KBM-7 (cell line): ENCODE results near the gene FIP1L1.

Experiments
- DNase-seq: peaks from one replicate; pipeline ENCODE4 v3.0.0-alpha.2; 2015
- in situ Hi-C: fragments of 300-500 bp; cut with MboI; formaldehyde crosslinking; loops from 2 replicates; pipeline ENCODE4 v1.14.3; 2020; ENCODE audit warnings: low sequenced_read_pairs, low pct_unique_long_range_greater_than_20kb, mixed read lengths

The FIP1L1 gene

DNA sequence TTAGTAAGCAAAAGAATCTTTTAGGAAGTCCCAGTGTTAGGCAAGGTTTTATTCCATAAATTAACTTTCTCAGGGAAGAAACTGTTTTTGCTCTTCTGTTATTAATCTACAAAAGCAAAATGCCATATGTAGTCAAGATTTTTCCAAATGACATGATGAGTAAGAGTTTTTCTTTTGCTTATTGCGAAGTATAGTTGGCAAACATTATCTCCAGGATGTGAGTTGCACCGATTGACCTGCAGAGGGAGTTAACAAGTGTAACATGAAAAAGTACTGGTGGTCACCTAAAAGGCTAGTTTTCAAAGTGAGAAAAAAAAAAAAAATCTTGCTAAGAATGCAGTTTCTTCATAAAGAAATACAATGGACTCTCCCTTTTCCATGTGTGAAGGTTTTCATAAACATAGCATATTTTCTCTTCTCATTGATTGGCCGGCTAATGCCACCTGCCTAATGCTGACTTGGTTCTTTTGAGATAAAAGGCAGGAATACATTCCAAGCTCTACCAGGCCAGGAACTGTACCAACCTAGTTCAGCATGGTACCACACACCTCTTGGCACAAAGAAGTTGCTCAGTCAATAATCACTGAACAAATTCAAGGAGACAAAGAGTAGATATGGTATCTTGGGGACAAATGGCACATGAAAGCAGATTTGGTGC is 113.7 kb downstream of the FIP1L1 start:
- DNase-seq, result peak; percentile 29
- in situ Hi-C loops, result no loop called here

DNA sequence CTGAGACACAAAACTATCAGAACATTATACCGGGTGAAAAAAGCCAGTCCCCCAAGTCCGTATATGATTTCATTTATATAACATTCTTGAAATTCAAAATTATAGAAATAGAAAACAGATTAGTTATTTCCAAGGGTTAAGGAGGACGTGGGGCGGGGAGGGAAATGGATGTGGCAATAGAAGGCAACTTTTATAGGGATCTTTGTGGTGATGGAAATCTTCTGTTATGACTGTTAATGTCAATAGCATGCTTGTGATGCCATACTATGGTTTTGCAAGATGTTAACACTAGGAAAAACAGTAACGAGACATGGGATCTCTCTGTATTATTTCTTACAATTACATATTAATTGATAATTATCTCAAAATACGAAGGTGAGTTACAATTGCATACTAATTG is 117.4 kb downstream of the FIP1L1 start:
- no peak for DNase-seq
- in situ Hi-C loops, result no loop called here

DNA sequence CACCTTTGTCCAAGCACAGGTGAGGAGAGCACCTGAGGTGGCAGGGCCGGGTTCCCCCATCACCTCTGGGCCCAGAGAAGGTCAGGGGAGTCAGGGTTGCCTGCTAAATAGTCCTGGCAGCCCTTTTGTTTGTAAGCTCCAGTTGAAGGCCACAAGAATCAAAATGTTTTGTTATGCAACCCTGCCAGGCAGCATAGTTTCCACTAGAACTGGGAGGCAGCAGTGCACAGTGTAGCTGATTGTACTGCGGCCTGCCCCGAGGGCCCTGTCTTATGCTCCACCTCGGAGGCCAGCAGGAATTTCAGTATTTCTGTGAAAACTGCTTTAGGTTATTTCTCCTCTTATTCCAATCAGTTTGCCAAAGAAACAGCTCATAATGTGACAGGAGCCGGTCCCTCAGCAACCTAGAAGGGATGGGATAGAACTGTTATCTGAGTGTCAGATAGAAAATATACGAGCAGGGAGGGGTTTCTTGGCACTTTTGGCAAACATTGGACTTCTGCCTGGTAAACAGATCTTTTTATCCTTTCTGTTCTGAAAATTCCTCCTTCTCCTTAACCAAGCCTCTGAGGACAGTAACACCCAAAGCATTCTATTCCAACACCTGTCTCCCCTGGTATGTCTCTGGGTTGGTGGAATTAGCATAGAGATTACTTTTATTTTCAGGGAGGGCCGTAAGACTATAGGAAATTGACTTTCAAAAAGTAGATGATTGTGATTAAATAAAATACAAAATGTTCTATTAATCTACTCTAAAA is 120.2 kb downstream of the FIP1L1 start:
- DNase-seq, result no peak
- in situ Hi-C loops, result no loop called here

- no peak for DNase-seq
Observed at GRCh38 chr4:53498706-53499105, 121.3 kb downstream of the FIP1L1 start.

DNA sequence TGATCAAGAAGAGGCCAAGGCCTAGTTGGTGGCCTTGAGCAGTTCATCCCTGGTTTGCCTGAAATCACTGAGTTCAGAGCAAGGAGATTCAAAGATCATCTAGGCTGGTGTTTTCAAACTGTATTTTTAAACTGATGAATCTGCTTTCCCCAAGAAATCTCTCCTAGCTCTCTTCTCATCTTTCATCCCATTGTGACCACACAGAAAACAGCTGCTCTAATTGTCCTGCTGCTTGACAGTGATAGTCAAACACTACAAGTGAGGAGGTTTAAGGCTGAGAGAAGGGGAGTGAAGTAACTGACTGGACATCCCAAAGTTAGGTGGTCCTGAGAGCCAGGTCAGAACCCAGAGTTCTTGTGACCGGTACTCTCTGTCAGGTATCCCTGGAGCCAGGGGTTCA is 122.3 kb downstream of the FIP1L1 start:
- in situ Hi-C loops, result no loop called here
- DNase-seq, result no peak

More at GRCh38 chr4:53498706-53499105, 121.3 kb downstream of the FIP1L1 start:
- in situ Hi-C loops, result no loop called here

DNA sequence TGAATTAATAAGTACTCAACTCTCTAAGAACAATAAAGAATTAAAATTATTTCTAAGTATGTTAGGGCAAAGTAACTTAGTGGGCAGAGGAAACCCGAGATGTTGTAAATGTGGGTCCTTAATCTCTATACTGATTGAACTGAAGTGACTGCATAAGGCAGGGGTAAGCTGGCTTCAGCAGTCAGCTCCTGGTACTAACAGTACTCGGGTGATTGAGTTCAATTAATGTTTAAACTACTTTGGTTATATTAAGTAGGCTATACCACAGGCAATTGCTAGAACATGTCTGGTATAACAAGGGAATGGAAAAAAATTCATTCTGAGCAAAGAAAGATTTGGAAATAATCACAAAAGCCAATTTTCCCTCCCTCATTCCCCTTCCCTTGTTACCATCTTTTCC is 123.1 kb downstream of the FIP1L1 start:
- no peak for DNase-seq
- in situ Hi-C loops, result no loop called here

GRCh38 chr4:53501561-53501960 is 124.1 kb downstream of the FIP1L1 start:
- in situ Hi-C loops, result no loop called here
- no peak for DNase-seq

DNA sequence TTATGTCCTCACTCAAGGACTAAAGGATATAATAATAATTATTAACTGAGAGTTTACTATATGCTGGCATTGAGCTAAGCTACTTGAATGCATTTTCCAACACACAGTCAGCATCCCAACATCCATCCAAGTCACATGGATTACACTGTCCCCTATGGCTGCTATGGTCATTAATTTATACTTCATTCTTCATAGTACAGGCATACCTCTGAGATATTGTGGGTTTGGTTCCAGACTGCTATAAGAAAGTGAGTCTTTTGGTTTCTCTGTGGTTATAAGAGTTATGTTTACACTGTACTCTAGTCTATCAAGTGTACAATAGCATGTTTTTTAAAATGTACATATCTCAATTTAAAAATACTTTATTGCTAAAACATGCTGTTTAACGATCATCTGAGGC is 124.7 kb downstream of the FIP1L1 start:
- DNase-seq, result no peak
- in situ Hi-C loops, result no loop called here

GRCh38 chr4:53505947-53506346 is 128.5 kb downstream of the FIP1L1 start:
- no peak for DNase-seq
- in situ Hi-C loops, result no loop called here

DNA sequence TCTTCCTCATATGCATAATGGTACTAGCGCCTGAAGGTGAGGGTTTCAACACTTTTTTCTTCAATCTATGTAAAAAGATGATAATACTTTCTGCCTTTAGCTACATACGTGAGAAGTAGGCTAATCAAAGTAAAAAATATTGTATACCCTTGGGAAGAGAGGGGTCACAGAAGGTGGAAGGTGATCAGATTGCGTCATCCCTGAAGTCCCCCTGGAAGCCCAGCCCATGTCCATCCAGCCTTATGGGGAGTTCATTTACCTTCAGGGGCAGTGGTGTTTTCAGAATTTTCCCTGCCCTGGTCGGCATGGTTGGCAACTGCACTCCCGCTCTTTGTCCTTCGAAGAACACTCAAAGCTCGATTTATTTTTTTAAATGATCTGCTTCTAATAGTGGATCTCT is 129.6 kb downstream of the FIP1L1 start:
- in situ Hi-C loops, result no loop called here
- DNase-seq, result no peak

DNA sequence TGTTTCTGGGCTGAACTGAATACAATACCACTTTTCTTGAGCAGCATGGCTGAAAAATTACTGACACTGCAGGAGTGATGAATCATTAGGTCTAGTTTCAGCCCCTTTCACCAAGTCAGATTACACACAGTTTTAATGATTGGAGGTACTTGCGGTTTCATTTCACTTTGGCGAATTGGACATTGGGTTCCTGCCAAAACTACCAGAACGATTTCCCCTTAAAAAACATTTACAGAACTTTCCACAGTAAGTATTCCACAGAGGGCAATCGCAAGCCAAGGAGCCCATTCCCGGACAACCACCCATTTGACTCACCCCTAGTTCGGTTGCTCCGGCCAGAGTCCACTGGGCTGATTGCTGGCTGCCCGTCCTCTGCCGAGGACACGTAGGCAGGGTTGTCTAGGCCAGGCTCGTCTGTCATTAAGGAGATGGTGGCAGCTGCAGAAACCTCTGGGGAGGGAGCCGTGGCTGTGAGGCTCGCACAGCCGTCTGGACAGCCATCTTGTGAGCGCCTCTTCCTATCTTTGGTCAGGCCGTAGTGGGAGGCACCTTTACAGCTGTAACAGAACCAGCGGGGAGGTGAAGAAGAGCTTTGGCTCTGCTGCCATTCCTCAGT is 130.3 kb downstream of the FIP1L1 start:
- DNase-seq, result no peak
- in situ Hi-C loops, result no loop called here

DNA sequence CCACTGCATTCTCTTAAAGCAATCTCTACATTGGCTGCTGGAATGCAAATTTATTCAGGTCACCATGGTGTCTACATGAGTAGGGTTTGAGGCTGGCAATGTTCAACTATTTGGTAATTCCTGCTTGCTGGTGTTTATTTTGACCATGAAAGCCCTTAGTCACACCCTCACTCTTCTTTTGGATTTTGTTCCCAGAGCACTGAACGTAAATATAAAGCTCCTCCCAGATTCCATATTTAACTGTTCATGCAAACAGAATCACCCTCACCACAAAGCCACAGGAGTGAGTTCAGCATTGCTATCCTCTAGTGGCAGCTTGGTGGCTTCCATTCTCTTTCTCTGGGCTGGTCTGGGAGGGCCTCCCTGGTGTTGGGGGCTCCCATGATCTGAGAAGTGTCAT is 131.0 kb downstream of the FIP1L1 start:
- no peak for DNase-seq
- in situ Hi-C loops, result no loop called here

GRCh38 chr4:53510321-53510720 is 132.9 kb downstream of the FIP1L1 start:
- in situ Hi-C loops, result no loop called here
- DNase-seq, result no peak
